ENCODE results near the gene NAV2. TPM values are rescaled to one million over a fixed set of nuclear protein-coding genes. Genes with fewer than 3 reads are reported as not detected.

NAV2 gene
- total RNA-seq, 1 donor from 2014 or later = not detected

DNA sequence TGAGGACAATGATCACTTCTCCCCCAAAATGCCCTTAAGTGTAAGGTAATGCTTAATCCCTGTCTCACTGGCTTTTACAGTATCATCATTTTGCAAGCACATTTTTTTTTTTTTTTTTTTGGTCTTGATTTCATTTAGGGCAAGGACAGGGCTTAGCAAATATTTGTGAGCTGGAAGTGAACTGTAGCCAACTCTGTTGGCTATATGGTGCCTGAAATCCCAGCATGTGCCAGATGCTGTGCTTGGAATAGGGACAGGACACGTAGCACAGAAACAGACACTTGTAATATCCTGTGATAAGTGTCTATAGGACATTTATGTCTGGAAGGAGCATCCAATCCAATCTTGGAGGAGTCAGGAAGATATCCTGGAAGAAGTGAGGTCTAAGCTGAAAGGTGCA is 198.3 kb downstream of the NAV2 start:
- H3K36me3 Mint-ChIP-seq (ENCODE audit: low read depth) = no peaks in the 10 kb centered on the region
- DNase-seq = no peak
- intact Hi-C loops (cut with micrococcal nuclease) = no loop called here
- H3K4me1 Mint-ChIP-seq = no peaks in the 10 kb centered on the region
- no peaks in the 10 kb centered on the region for H3K9me3 Mint-ChIP-seq
- peaks cover 3% of the 10 kb centered on the region for H3K27me3 Mint-ChIP-seq
- H3K4me3 Mint-ChIP-seq = no peak overlapping the region
- H3K27ac Mint-ChIP-seq = no peak overlapping the region

DNA sequence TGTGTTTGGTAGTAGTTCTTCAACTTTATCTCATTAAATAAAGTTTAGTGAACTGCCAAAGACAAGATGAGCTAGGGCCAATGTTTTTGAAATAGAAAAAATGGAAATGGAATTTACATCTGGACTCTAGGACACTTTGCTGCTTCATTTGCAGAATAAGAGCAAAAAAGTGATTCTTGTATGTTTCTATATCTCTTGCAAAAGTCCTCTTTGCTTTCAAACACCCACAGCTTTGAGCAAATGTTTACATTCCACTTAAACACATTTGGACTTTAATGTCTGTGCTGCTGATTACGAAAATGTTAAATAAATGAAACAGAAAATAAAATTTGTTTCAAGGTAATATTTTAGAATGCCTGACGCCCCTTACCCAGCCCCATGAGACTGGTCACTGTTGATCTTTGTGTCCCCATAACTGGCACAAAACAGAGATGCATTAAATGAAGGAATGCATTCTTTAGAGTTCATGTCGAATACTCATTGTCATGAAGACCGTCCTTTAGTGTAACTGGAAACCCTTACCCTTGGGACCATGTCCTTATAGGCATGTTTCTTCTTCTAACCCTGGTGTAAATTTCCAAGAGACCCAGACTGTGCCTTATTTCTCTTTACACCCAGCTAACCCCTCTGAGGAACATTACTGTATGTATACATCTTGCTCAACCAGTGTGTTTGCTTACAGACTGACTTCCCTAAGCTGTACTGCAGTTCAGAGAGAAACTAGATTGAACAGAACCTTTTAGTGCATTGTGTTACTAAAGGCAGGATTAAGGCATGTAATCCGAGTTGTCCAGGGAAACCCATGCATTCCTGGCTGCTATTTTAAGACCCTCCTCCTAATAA is 199.7 kb downstream of the NAV2 start:
- intact Hi-C loops (cut with micrococcal nuclease) = no loop called here
- DNase-seq = no peak
- Mint-ChIP-seq H3K4me1 (no peaks in the 10 kb centered on the region), H3K27ac (no peak overlapping the region), H3K27me3 (peaks cover 6% of the 10 kb centered on the region), H3K9me3 (no peaks in the 10 kb centered on the region), H3K36me3 (ENCODE audit: low read depth) (no peaks in the 10 kb centered on the region), H3K4me3 (no peak overlapping the region)

DNA sequence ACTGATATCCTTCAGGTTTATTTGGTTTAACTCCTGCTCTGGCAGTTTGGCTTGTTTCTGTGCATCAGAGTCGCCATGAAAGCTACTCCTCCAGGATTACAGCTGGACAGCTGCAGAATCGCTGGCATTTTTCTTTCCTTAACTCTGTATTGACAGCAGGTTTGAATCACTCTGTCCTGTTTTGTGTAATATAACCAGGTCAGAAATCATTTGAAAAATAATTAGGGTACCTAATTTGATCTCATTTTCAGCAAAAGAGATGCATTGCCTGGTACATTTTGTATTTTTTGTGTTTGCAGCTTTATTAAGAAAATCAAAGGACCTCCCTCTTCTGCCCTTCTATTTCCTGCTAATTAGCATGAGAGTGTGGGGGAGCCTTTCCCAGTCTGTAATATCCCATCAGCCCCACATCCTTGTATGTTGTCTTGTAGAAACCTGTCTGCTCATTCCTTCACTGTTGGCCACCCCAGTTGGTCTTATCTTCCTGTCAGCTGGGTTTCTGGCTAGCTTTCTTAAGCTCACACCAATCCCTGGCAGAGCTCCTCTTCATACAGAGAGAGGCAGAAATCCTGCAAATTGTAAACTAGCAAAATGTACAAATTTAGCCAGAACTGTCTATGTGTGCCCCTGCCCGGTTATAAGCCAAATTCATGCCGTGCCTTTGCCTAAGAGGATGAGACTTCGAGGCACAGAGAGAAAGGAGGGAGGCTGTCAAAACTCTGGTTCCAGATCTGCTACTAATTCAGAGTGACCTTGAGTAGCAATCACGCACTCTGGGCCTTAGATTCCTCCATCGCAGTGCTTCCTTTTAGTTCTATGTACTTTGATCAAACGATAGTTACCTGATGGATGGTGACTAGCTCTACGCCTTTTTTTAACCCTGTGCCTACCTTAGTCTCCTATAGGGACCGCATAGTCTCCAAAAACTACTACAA is 200.6 kb downstream of the NAV2 start:
- no peaks in the 10 kb centered on the region for H3K4me1 Mint-ChIP-seq
- H3K36me3 Mint-ChIP-seq (ENCODE audit: low read depth) = no peaks in the 10 kb centered on the region
- H3K27ac Mint-ChIP-seq = no peak overlapping the region
- peaks cover 6% of the 10 kb centered on the region for H3K27me3 Mint-ChIP-seq
- H3K9me3 Mint-ChIP-seq = no peaks in the 10 kb centered on the region
- H3K4me3 Mint-ChIP-seq = no peak overlapping the region
- intact Hi-C loops (cut with micrococcal nuclease) = no loop called here
- DNase-seq = no peak

DNA sequence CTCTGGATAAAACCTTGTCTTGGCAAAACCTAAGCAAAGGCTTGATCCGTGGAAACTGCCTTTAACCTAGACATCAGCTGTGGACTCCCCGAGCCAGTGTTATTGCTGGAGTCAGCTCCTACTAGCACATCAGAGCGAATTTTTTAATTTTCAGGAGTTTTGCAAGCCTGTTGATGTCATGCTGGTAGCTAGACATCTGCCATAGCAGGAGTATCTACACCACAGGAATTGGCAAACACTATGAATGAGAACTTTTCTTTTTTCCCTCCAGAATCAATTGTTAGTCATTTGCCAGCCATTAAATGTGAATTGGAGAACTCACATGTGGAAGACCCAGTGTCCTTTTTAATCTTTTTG is 201.2 kb downstream of the NAV2 start:
- intact Hi-C loops (cut with micrococcal nuclease) = no loop called here
- DNase-seq = no peak
- no peak overlapping the region for H3K4me3 Mint-ChIP-seq
- no peak overlapping the region for H3K27ac Mint-ChIP-seq
- H3K9me3 Mint-ChIP-seq = no peaks in the 10 kb centered on the region
- no peaks in the 10 kb centered on the region for H3K36me3 Mint-ChIP-seq (ENCODE audit: low read depth)
- H3K4me1 Mint-ChIP-seq = no peaks in the 10 kb centered on the region
- peaks cover 6% of the 10 kb centered on the region for H3K27me3 Mint-ChIP-seq

DNA sequence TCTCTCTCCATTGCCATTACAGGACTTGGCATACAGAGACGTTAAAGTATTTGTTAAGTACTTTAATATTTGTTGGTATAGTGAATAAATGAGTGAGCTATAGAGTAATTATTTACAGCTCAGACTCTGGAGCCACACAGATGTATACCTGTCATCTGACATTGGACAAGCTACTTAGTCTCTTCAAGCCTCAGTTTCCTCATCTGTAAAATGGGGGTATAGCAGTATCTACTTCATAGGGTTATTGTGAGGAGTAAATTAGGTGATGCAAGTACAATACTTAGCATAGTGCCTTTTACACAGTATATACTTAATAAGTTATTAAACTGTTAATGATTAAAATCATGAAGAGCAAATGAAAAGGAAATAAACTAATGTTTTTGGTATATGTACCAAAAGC is 203.2 kb downstream of the NAV2 start:
- H3K4me1 Mint-ChIP-seq = no peaks in the 10 kb centered on the region
- H3K9me3 Mint-ChIP-seq = no peaks in the 10 kb centered on the region
- no peaks in the 10 kb centered on the region for H3K36me3 Mint-ChIP-seq (ENCODE audit: low read depth)
- intact Hi-C loops (cut with micrococcal nuclease) = no loop called here
- no peak overlapping the region for H3K27ac Mint-ChIP-seq
- peaks cover 7% of the 10 kb centered on the region for H3K27me3 Mint-ChIP-seq
- H3K4me3 Mint-ChIP-seq = no peak overlapping the region
- DNase-seq = no peak

DNA sequence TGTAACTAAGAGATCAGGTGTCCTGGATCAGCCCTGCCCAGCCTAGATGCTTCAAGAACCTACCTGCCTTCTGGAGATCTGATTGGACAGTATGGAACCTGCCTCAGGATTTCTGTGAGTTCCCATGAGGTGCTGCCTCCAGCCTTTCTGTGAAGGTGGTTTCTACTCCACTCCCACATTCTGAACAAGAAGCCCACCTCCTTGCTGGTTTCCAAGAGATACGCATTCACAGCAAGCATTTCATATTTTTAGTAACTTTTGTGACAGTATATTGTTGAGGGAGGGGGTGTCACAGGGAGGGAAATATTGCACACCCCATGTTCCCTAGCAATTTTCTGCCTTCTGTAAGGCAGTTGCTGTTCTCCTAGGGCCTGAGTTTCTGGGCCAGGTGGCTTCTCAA is 204.4 kb downstream of the NAV2 start:
- H3K4me3 Mint-ChIP-seq = no peak overlapping the region
- no peaks in the 10 kb centered on the region for H3K36me3 Mint-ChIP-seq (ENCODE audit: low read depth)
- H3K27ac Mint-ChIP-seq = no peak overlapping the region
- no peaks in the 10 kb centered on the region for H3K4me1 Mint-ChIP-seq
- intact Hi-C loops (cut with micrococcal nuclease) = no loop called here
- peaks cover 4% of the 10 kb centered on the region for H3K27me3 Mint-ChIP-seq
- no peak for DNase-seq
- H3K9me3 Mint-ChIP-seq = no peaks in the 10 kb centered on the region

DNA sequence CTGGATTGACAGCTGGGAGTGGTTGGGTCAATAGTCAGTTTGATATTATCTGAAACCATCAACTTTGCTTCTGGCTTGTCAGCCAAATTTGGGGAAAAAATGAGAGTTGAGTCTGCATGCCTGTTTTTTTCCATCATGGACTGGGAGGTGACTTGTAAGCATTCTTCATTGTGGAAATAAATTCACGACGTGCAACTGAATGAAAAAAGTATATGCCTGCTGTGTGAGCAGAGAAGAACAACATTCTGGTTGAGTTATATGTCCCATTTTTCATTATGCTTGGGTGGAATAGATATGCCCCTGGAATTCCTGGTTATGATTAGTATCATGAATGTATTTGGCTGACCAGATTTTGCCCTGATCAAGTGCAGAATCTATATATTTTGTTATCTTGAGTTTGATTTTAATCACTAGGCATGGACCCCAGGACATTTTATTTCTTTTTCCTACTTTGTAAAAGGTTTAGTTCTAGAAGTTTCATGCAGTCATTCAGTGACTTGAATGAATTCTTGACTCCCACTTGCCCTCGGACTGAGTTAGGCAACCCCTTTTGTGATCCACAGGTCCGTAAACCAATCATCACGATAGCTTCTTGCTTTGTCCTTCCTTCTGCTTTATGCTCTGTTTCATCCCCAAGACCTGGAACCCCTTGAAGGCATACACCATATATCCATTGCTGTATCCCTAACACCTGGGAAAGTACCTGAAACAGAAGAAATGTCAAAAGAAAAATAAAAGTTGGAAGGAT is 205.8 kb downstream of the NAV2 start:
- Mint-ChIP-seq H3K36me3 (ENCODE audit: low read depth) (no peaks in the 10 kb centered on the region), H3K4me3 (no peak overlapping the region), H3K9me3 (no peaks in the 10 kb centered on the region), H3K27ac (no peak overlapping the region), H3K4me1 (no peaks in the 10 kb centered on the region), H3K27me3 (peaks cover 8% of the 10 kb centered on the region)
- DNase-seq = no peak
- intact Hi-C loops (cut with micrococcal nuclease) = no loop called here

DNA sequence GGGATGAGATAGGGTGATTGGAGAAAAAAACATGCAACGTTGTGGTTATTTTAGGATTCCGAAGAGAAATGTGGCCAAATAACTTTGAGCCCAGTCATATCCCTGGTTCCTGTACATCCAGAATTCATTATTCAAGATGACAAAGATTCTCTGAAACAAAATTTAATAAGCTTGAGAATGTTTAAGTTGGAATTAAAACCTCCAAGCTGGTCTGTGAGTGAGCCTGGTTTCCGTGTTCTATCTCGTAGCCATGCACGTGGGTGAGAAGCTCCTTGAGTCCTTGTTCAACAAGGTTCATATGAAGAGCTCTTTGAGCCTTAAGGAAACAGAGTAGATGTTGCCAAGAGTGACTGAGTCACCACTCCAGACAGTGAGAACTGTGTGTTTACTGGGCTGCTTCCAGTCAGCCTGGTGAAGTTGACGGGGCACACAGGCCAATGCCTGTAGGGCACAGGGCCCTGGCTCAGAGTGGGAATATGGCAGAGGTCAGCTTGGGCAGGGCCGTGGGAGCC is 206.5 kb downstream of the NAV2 start:
- intact Hi-C loops (cut with micrococcal nuclease) = no loop called here
- Mint-ChIP-seq H3K9me3 (no peaks in the 10 kb centered on the region), H3K36me3 (ENCODE audit: low read depth) (no peaks in the 10 kb centered on the region), H3K27me3 (peaks cover 8% of the 10 kb centered on the region), H3K4me1 (no peaks in the 10 kb centered on the region), H3K4me3 (no peak overlapping the region), H3K27ac (no peak overlapping the region)
- no peak for DNase-seq

DNA sequence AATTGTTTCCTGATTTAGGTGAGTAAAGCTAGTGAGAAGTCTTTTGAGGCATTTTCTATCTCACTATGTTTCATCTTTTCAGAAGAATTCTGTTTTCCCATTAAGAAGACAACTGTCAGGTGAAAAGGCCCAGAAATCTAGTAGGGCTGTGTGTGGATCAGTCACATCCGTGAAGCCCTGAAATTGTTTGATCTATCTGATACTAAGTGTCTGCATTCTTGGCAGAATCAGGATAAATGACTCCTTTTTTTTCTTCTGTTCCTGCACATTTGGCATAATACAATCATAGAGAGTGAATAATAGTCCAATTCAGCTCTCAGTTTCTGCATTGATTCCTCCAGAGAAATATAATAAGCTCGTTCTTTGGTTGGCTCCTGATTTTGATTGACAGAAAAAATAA is 208.3 kb downstream of the NAV2 start:
- H3K27me3 Mint-ChIP-seq = peaks cover 8% of the 10 kb centered on the region
- no peak overlapping the region for H3K27ac Mint-ChIP-seq
- H3K4me1 Mint-ChIP-seq = no peaks in the 10 kb centered on the region
- intact Hi-C loops (cut with micrococcal nuclease) = no loop called here
- no peak overlapping the region for H3K4me3 Mint-ChIP-seq
- H3K36me3 Mint-ChIP-seq (ENCODE audit: low read depth) = no peaks in the 10 kb centered on the region
- H3K9me3 Mint-ChIP-seq = no peaks in the 10 kb centered on the region
- no peak for DNase-seq

DNA sequence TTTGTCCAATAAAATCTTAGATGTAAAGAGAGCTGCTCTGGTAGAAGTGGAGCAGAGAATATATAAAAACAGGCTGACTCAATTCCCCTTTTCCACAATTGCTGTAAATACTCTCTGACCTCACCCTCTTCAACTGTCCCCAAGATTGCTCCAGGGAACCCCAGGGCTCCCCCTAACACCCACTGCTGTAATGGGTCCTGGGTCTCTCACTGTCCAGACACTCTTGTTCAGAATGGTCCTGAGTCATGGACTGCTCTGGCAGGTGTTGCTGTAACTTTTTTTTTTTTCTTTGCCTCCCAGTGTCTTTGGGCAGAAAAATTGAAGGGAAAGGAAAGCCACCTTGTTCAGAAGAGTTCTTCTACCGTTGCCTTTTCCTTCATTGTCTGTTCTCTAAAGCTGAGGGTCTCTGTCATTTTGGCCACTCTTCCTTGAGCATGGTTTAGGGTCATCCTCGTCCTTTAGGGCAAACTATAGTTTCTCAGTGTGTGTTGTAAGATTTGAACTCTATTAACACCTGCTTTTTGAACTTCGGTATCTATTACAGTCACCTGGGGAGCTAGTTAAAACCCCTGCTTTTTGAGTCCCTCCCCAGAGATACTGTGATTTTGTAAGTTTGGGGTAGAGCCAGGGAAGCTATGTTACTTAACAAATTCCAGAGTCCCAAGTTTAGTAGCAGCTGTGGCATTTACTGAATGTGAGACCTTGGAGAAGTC is 209.5 kb downstream of the NAV2 start:
- H3K27me3 Mint-ChIP-seq = peaks cover 7% of the 10 kb centered on the region
- no peaks in the 10 kb centered on the region for H3K36me3 Mint-ChIP-seq (ENCODE audit: low read depth)
- intact Hi-C loops (cut with micrococcal nuclease) = no loop called here

DNA sequence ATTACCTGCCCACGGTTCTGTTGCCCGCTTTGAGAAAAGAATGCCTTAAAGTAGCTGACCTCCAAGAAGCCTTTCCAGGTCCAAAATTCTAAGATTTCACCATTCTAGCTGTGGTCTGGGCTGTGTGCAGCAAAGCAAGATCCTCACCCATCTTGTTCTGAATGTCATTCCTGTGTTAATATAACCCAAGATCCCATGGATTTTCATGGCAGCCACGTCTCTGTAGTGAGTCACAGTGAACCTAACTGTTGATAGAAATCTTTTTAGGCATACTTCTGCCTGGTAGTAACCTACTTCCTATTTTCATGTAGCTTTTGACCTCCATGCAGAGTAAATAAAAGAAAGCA is 210.0 kb downstream of the NAV2 start:
- Mint-ChIP-seq H3K36me3 (ENCODE audit: low read depth) (no peaks in the 10 kb centered on the region), H3K27ac (no peak overlapping the region), H3K27me3 (peaks cover 7% of the 10 kb centered on the region), H3K4me1 (no peaks in the 10 kb centered on the region), H3K9me3 (no peaks in the 10 kb centered on the region), H3K4me3 (no peak overlapping the region)
- no peak for DNase-seq
- intact Hi-C loops (cut with micrococcal nuclease) = no loop called here

More for the DNA sequence above, 209.5 kb downstream of the NAV2 start:
- Mint-ChIP-seq H3K27ac (no peak overlapping the region), H3K4me3 (no peak overlapping the region), H3K9me3 (no peaks in the 10 kb centered on the region), H3K4me1 (no peaks in the 10 kb centered on the region)
- no peak for DNase-seq

DNA sequence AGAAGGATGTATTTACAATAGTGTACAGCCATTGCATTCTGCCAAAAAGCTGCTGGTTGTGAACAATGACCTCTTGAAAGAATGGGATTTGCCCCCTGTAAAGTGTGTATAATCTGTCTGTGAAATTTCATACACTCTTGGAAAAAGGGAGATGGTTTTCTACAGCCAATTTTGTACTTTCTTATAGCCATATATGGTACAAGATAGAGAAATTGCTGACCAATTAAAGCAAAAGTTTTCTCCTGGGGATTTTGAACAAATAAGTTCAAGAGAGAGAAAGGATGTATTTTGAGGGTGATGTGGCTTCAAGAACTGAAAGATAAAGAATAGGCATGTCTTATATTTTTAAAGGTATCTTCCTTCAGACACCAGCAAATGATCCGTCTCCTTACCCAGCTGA is 211.0 kb downstream of the NAV2 start:
- Mint-ChIP-seq H3K4me3 (no peak overlapping the region), H3K9me3 (no peaks in the 10 kb centered on the region)

DNA sequence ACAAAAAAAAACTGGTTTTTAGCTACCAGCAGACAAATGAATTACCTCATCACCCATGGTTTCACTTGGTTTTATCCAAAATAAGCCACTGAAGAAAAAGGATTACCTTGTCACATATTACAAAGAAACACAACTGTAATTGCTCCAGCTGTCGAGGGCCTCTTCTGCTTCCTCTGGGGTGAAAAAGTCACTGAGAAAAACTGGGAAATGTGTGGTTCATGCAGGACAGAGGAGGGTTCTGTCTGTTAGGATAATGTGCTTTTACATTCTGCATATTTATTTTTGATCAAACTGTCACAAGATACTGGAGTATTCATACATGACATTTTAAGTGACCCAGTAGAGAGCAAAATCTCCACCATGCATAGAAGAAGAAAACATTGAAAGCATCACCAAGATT is 211.7 kb downstream of the NAV2 start:
- Mint-ChIP-seq H3K4me1 (no peaks in the 10 kb centered on the region), H3K36me3 (ENCODE audit: low read depth) (no peaks in the 10 kb centered on the region), H3K27ac (no peak overlapping the region), H3K4me3 (no peak overlapping the region), H3K9me3 (no peaks in the 10 kb centered on the region), H3K27me3 (peaks cover 7% of the 10 kb centered on the region)
- DNase-seq = no peak
- intact Hi-C loops (cut with micrococcal nuclease) = no loop called here

More for the DNA sequence above, 211.0 kb downstream of the NAV2 start:
- H3K27ac Mint-ChIP-seq = no peak overlapping the region
- no peak for DNase-seq
- H3K27me3 Mint-ChIP-seq = peaks cover 7% of the 10 kb centered on the region
- intact Hi-C loops (cut with micrococcal nuclease) = no loop called here
- H3K4me1 Mint-ChIP-seq = no peaks in the 10 kb centered on the region
- no peaks in the 10 kb centered on the region for H3K36me3 Mint-ChIP-seq (ENCODE audit: low read depth)

All from activated CD4-positive, alpha-beta T cell treated with anti-CD3 and anti-CD28 coated beads, Interleukin-2, amount 10 ng/mL, durations not matched to agents 24 days and 14 days (primary cell).